ENCODE measurements around the gene DOCK9. TPM values are rescaled to one million over a fixed set of nuclear protein-coding genes. Genes with fewer than 3 reads are reported as not detected.
"Not testable (repeated sequence)": the region's sequence is repeated elsewhere in the genome, so short reads cannot be mapped to it uniquely, and the experiment has no call there.

DOCK9 gene
- total and polyA plus RNA-seq, 9 donors = 31.0 to 75.3 (median 45.4) TPM

DNA sequence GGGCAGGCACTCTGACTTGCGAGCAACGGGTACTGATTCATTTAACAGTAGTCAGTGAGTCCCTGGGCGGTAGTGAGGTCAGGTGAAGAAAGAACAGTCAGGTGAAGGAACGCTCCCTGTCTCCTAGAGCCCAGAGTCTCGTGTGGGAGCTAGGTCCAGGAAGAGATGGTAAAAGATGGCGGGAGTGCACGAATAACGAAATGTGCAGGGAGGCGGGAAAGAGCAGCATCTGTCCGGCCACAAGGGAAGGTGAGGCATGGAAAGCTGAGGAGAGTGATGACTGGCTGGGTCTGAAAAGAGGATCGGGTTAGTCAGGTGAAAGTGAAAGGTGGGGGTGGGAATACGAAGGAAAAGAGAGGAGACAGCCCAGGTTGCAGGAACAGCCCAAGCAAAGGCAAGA lies 161.5 kb downstream of the DOCK9 start:
- no peak for DNase-seq
- no peak overlapping the region for H3K4me3 ChIP-seq
- peaks cover 1% of the 10 kb centered on the region for H3K4me1 ChIP-seq (ENCODE audit: insufficient read depth)
- H3K9me3 ChIP-seq = no peaks in the 10 kb centered on the region
- 96 to 98% (median 96%) methylated on average over 12 of the region's 12 CpGs for WGBS, 3 donors
- no peak for TF ChIP-seq POLR2A (IDR thresholded peaks at IDR 0.05)
- TF ChIP-seq, protein P1, sequence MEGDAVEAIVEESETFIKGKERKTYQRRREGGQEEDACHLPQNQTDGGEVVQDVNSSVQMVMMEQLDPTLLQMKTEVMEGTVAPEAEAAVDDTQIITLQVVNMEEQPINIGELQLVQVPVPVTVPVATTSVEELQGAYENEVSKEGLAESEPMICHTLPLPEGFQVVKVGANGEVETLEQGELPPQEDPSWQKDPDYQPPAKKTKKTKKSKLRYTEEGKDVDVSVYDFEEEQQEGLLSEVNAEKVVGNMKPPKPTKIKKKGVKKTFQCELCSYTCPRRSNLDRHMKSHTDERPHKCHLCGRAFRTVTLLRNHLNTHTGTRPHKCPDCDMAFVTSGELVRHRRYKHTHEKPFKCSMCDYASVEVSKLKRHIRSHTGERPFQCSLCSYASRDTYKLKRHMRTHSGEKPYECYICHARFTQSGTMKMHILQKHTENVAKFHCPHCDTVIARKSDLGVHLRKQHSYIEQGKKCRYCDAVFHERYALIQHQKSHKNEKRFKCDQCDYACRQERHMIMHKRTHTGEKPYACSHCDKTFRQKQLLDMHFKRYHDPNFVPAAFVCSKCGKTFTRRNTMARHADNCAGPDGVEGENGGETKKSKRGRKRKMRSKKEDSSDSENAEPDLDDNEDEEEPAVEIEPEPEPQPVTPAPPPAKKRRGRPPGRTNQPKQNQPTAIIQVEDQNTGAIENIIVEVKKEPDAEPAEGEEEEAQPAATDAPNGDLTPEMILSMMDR (IDR thresholded peaks at IDR 0.05) = no peak
- TF ChIP-seq EP300 (IDR thresholded peaks at IDR 0.05) = no peak
- intact Hi-C loops (cut with DNase I) = no loop called here
- no peaks in the 10 kb centered on the region for H3K36me3 ChIP-seq
- H3K27ac ChIP-seq = no peak overlapping the region
- no peaks in the 10 kb centered on the region for H3K27me3 ChIP-seq

DNA sequence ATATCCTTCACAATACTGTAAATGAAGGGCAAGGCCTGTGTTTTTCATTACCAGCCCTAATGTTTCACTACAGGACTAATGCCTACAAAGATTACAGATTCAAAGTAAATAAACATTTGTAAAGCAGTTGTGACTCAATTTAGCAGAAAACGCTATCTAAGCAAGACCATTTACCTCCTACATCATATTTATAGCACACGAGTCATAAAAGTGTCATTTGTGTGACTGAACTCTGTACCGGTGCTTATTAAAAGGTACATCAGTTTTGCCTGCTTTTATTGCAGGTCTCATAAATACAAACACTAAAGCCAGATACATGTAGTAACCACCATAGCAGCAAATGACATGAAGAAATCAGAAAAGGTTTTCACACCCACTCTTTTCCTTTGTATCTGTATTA lies 163.9 kb downstream of the DOCK9 start:
- Histone ChIP-seq H3K9me3 (no peaks in the 10 kb centered on the region), H3K4me3 (no peak overlapping the region), H3K4me1 (ENCODE audit: insufficient read depth) (no peaks in the 10 kb centered on the region), H3K36me3 (no peaks in the 10 kb centered on the region), H3K27me3 (no peaks in the 10 kb centered on the region), H3K27ac (no peak overlapping the region)
- TF ChIP-seq POLR2A (IDR thresholded peaks at IDR 0.05) (no peak), EP300 (IDR thresholded peaks at IDR 0.05) (no peak)
- TF ChIP-seq, protein P1 (IDR thresholded peaks at IDR 0.05) = no peak
- DNase-seq = no peak
- WGBS, 3 donors = 83 to 91% (median 89%) methylated on average over 3 of the region's 3 CpGs
- intact Hi-C loops (cut with DNase I) = no loop called here

DNA sequence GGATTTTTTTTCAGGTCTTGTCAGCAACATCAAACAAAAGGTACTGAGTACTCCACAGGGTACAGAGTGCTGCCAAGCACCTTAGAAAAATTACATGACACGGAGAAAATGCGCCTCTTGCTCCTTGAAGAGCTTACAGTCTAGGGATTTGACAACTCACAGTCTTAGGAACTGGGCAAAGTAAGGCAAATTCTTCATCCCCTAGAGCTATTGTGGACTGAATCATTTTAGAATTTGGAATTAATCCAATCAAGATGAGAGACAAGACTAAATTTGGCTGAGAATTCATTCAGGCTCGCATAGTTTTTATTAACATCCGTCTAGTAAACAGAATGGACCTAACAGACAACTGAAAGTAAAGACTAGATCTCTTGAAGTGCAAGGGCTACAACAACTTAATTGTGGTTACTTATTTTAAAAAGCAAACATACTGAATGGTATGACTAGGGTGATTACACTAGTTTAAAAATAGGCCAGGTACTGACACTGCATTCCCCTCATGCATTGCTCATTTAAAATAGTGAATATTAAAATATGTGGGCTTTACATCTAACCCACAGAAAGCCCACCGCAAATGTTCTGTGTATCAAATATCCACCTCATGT lies 165.6 kb downstream of the DOCK9 start:
- H3K9me3 ChIP-seq; intact Hi-C loops (cut with DNase I); DNase-seq; H3K4me3 ChIP-seq; H3K27me3 ChIP-seq; H3K4me1 ChIP-seq (ENCODE audit: insufficient read depth); H3K27ac ChIP-seq; H3K36me3 ChIP-seq: not testable (repeated sequence)
- WGBS, 3 donors = 70 to 100% (median 74%) methylated on average over 1 to 3 of the region's 5 CpGs

DNA sequence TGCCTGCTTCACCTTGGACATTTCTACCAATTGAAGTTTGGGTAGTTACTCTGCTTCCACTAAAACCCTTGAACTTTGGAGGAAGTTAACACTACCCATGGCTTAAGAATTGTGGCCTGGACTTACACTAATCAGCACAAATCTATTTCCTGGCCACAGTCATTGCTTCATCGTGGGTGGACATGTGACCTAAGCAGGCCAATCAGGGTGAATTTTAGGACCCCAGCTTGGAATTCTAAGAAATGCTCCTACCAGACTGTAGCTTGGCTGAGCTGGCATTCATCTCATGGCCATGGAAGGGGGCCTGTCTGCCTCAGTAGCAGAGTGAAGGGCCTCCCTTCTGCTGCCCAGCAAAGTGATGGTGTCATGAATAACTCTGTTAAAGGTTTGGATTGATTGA lies 167.1 kb downstream of the DOCK9 start:
- intact Hi-C loops (cut with DNase I) = no loop called here
- H3K27ac ChIP-seq = no peak overlapping the region
- H3K4me3 ChIP-seq = no peak overlapping the region
- DNase-seq = no peak
- 63 to 85% (median 79%) methylated on average over 1 of the region's 1 CpG for WGBS, 3 donors
- no peaks in the 10 kb centered on the region for H3K27me3 ChIP-seq
- no peaks in the 10 kb centered on the region for H3K36me3 ChIP-seq
- H3K9me3 ChIP-seq = no peaks in the 10 kb centered on the region
- no peak for TF ChIP-seq EP300 (IDR thresholded peaks at IDR 0.05)
- TF ChIP-seq, protein P1 (IDR thresholded peaks at IDR 0.05) = no peak
- no peak for TF ChIP-seq POLR2A (IDR thresholded peaks at IDR 0.05)
- H3K4me1 ChIP-seq (ENCODE audit: insufficient read depth) = no peaks in the 10 kb centered on the region

DNA sequence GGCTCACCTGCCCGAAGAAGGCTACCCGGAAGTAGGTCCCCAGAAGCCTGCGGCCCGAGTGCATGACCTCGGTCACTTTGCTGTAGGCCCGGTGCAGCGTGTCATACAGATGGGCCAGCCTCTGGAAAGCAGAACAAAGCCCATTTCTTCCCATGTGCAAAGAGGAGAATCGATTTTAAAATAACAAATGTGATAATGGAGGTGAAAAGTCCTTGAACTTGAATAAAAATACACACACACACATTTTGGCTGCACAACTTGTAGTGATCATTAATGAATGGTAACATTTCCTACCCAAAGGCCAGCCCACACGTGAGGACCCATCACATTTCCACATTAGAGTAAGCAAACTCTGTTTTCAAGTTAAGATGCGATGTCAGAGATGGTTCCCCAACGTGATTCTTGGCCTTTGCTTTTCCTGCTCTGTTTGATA lies 168.5 kb downstream of the DOCK9 start:
- H3K4me1 ChIP-seq (ENCODE audit: insufficient read depth) = no peaks in the 10 kb centered on the region
- WGBS, 3 donors = 79 to 84% (median 80%) methylated on average over 11 of the region's 11 CpGs
- no peak overlapping the region for H3K27ac ChIP-seq
- intact Hi-C loops (cut with DNase I) = no loop called here
- no peak for TF ChIP-seq EP300 (IDR thresholded peaks at IDR 0.05)
- TF ChIP-seq POLR2A (IDR thresholded peaks at IDR 0.05) = no peak
- TF ChIP-seq, protein P1 (IDR thresholded peaks at IDR 0.05) = no peak
- no peak overlapping the region for H3K4me3 ChIP-seq
- no peak for DNase-seq
- no peaks in the 10 kb centered on the region for H3K9me3 ChIP-seq
- H3K36me3 ChIP-seq = no peaks in the 10 kb centered on the region
- no peaks in the 10 kb centered on the region for H3K27me3 ChIP-seq

Data from ovary (tissue), 9 donors.